KOPT-K1 (cell line): ENCODE data around the gene SLC30A7.
"Not testable (repeated sequence)": the region's sequence is repeated elsewhere in the genome, so short reads cannot be mapped to it uniquely, and the experiment has no call there.

ENCODE experiments used
- H3K27ac ChIP-seq: fragments of 200-600 bp; sonication (generic); 2 replicates; pipeline ENCODE4 v1.5.1; 2016; ENCODE audit warnings: antibody characterized with exemption, mild to moderate bottlenecking, low read depth, low read length; ENCODE audit not compliant: poor library complexity, severe bottlenecking
- H3K36me3 ChIP-seq: fragments of 200-600 bp; sonication (generic); 2 replicates; pipeline ENCODE4 v1.5.1; 2017; ENCODE audit warnings: antibody characterized with exemption, mild to moderate bottlenecking, low read length, moderate library complexity; ENCODE audit not compliant: insufficient read depth
- H3K9me3 ChIP-seq: fragments of 200-600 bp; sonication (generic); 2 replicates; pipeline ENCODE4 v1.5.1; 2017; ENCODE audit warnings: antibody characterized with exemption, low read length, mild to moderate bottlenecking; ENCODE audit not compliant: insufficient read depth, poor library complexity, severe bottlenecking

The SLC30A7 gene

GRCh38 chr1:100941580-100942216, 45.8 kb downstream of the SLC30A7 start:
- peaks cover 83% of the 10 kb centered on the region for H3K36me3 ChIP-seq
- H3K9me3 ChIP-seq, result peaks cover 32% of the 10 kb centered on the region
- H3K27ac ChIP-seq, result no peak overlapping the region

GRCh38 chr1:100942304-100943046, 46.6 kb downstream of the SLC30A7 start:
- Histone ChIP-seq H3K27ac (no peak overlapping the region), H3K9me3 (peaks cover 36% of the 10 kb centered on the region), H3K36me3 (peaks cover 81% of the 10 kb centered on the region)

- Histone ChIP-seq H3K27ac (no peak overlapping the region), H3K36me3 (peaks cover 70% of the 10 kb centered on the region), H3K9me3 (peaks cover 41% of the 10 kb centered on the region)
These were observed 47.6 kb downstream of the SLC30A7 start for GRCh38 chr1:100943533-100943932.

GRCh38 chr1:100946064-100946463, 50.2 kb downstream of the SLC30A7 start:
- peaks cover 60% of the 10 kb centered on the region for H3K36me3 ChIP-seq
- H3K9me3 ChIP-seq, result peaks cover 42% of the 10 kb centered on the region
- H3K27ac ChIP-seq, result not testable (repeated sequence)

GRCh38 chr1:100947816-100948215, 51.9 kb downstream of the SLC30A7 start:
- Histone ChIP-seq H3K36me3 (peaks cover 62% of the 10 kb centered on the region), H3K9me3 (peaks cover 42% of the 10 kb centered on the region)
- H3K27ac ChIP-seq, result not testable (repeated sequence)

- Histone ChIP-seq H3K27ac (peak overlapping the region; percentile 78), H3K36me3 (peaks cover 62% of the 10 kb centered on the region), H3K9me3 (peaks cover 41% of the 10 kb centered on the region)
These were observed 53.0 kb downstream of the SLC30A7 start for GRCh38 chr1:100948721-100949405.

- H3K27ac ChIP-seq, result peak overlapping the region; percentile 78
- peaks cover 59% of the 10 kb centered on the region for H3K36me3 ChIP-seq
- H3K9me3 ChIP-seq, result peaks cover 33% of the 10 kb centered on the region
These were observed 53.7 kb downstream of the SLC30A7 start for GRCh38 chr1:100949515-100950158.

- H3K27ac ChIP-seq, result no peak overlapping the region
- H3K36me3 ChIP-seq, result peaks cover 59% of the 10 kb centered on the region
- peaks cover 33% of the 10 kb centered on the region for H3K9me3 ChIP-seq
These were observed 54.4 kb downstream of the SLC30A7 start for GRCh38 chr1:100950337-100950736.

GRCh38 chr1:100950781-100951180, 54.9 kb downstream of the SLC30A7 start:
- Histone ChIP-seq H3K27ac (peak overlapping the region; percentile 20), H3K9me3 (peaks cover 29% of the 10 kb centered on the region), H3K36me3 (peaks cover 56% of the 10 kb centered on the region)

GRCh38 chr1:100952104-100952745, 56.3 kb downstream of the SLC30A7 start:
- Histone ChIP-seq H3K27ac (no peak overlapping the region), H3K36me3 (peaks cover 44% of the 10 kb centered on the region), H3K9me3 (peaks cover 15% of the 10 kb centered on the region)

GRCh38 chr1:100952970-100953369, 57.1 kb downstream of the SLC30A7 start:
- H3K9me3 ChIP-seq, H3K27ac ChIP-seq: not testable (repeated sequence)
- peaks cover 42% of the 10 kb centered on the region for H3K36me3 ChIP-seq

GRCh38 chr1:100953960-100954730, 58.3 kb downstream of the SLC30A7 start:
- Histone ChIP-seq H3K27ac (no peak overlapping the region), H3K36me3 (peaks cover 48% of the 10 kb centered on the region), H3K9me3 (no peaks in the 10 kb centered on the region)

GRCh38 chr1:100955322-100955721, 59.4 kb downstream of the SLC30A7 start:
- no peak overlapping the region for H3K27ac ChIP-seq
- H3K36me3 ChIP-seq, result peaks cover 41% of the 10 kb centered on the region
- H3K9me3 ChIP-seq, result no peaks in the 10 kb centered on the region

GRCh38 chr1:100959502-100960060, 63.7 kb downstream of the SLC30A7 start:
- H3K36me3 ChIP-seq, result peaks cover 42% of the 10 kb centered on the region

More at GRCh38 chr1:100959502-100960060, 63.7 kb downstream of the SLC30A7 start:
- Histone ChIP-seq H3K27ac (no peak overlapping the region), H3K9me3 (no peaks in the 10 kb centered on the region)
